ENCODE results near the gene PPP1CC.

- TF ChIP-seq POLR2AphosphoS5 (IDR thresholded peaks at IDR 0.05; ENCODE audit: insufficient read depth, low read depth, low read length) (no peak), POLR2A (IDR thresholded peaks at IDR 0.05; ENCODE audit: low read depth, low read length) (no peak), GATA2 (IDR thresholded peaks at IDR 0.05; ENCODE audit: insufficient read depth, insufficient read length, low read depth, low read length) (no peak)
- TF ChIP-seq, protein P1, sequence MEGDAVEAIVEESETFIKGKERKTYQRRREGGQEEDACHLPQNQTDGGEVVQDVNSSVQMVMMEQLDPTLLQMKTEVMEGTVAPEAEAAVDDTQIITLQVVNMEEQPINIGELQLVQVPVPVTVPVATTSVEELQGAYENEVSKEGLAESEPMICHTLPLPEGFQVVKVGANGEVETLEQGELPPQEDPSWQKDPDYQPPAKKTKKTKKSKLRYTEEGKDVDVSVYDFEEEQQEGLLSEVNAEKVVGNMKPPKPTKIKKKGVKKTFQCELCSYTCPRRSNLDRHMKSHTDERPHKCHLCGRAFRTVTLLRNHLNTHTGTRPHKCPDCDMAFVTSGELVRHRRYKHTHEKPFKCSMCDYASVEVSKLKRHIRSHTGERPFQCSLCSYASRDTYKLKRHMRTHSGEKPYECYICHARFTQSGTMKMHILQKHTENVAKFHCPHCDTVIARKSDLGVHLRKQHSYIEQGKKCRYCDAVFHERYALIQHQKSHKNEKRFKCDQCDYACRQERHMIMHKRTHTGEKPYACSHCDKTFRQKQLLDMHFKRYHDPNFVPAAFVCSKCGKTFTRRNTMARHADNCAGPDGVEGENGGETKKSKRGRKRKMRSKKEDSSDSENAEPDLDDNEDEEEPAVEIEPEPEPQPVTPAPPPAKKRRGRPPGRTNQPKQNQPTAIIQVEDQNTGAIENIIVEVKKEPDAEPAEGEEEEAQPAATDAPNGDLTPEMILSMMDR (IDR thresholded peaks at IDR 0.05; ENCODE audit: extremely low read depth in 1 of 2, insufficient read depth in 1 of 2, low read depth in 1 of 2, low read length in 2 of 2) = no peak
Measured at GRCh38 chr12:110763583-110763982, 20.9 kb upstream of the PPP1CC start.

All from endothelial cell of umbilical vein (primary cell).